ENCODE data around the gene TBC1D32.
"Not testable (repeated sequence)": the region's sequence is repeated elsewhere in the genome, so short reads cannot be mapped to it uniquely, and the experiment has no call there.

TBC1D32 gene

GRCh38 chr6:121334299-121335086 is at the start of gene TBC1D32:
Gene TBC1D32, minus strand, starts transcription at chr6:121334480. Its CDS starts 50 bp downstream, at chr6:121334430.
- peak; percentile 30 for FAIRE-seq
- peak; percentile 94 for DNase-seq (ENCODE audit: low spot score)

GRCh38 chr6:121383478-121383877 is 49.2 kb upstream of the TBC1D32 start:
- DNase-seq (ENCODE audit: low spot score) = no peak

GRCh38 chr6:121382467-121383121 is 48.3 kb upstream of the TBC1D32 start:
- FAIRE-seq = no peak
- DNase-seq (ENCODE audit: low spot score) = peak; percentile 10

More at GRCh38 chr6:121383478-121383877, 49.2 kb upstream of the TBC1D32 start:
- FAIRE-seq = no peak

GRCh38 chr6:121376411-121376810 is 42.1 kb upstream of the TBC1D32 start:
- no peak for DNase-seq (ENCODE audit: low spot score)
- no peak for FAIRE-seq

- not testable (repeated sequence) for FAIRE-seq; DNase-seq (ENCODE audit: low spot score)
These were observed 39.9 kb upstream of the TBC1D32 start for GRCh38 chr6:121374219-121374618.

GRCh38 chr6:121365536-121366521 is 31.5 kb upstream of the TBC1D32 start:
- DNase-seq (ENCODE audit: low spot score) (no peak), FAIRE-seq (no peak)

- no peak for FAIRE-seq
- no peak for DNase-seq (ENCODE audit: low spot score)
These were observed 22.3 kb upstream of the TBC1D32 start for GRCh38 chr6:121356575-121356974.

- no peak for DNase-seq (ENCODE audit: low spot score)
- FAIRE-seq = no peak
These were observed 20.5 kb upstream of the TBC1D32 start for GRCh38 chr6:121354764-121355163.

- DNase-seq (ENCODE audit: low spot score) (no peak), FAIRE-seq (no peak)
These were observed 18.7 kb upstream of the TBC1D32 start for GRCh38 chr6:121352941-121353340.

GRCh38 chr6:121351916-121352315 is 17.6 kb upstream of the TBC1D32 start:
- no peak for FAIRE-seq

GRCh38 chr6:121349596-121349995 is 15.3 kb upstream of the TBC1D32 start:
- no peak for DNase-seq (ENCODE audit: low spot score)
- FAIRE-seq = no peak

More at GRCh38 chr6:121351916-121352315, 17.6 kb upstream of the TBC1D32 start:
- no peak for DNase-seq (ENCODE audit: low spot score)

- DNase-seq (ENCODE audit: low spot score) (no peak), FAIRE-seq (no peak)
These were observed 13.2 kb upstream of the TBC1D32 start for GRCh38 chr6:121347484-121347883.

- FAIRE-seq = no peak
- DNase-seq (ENCODE audit: low spot score) = no peak
These were observed 10.3 kb upstream of the TBC1D32 start for GRCh38 chr6:121344539-121344938.

GRCh38 chr6:121339639-121340226 is 5.5 kb upstream of the TBC1D32 start:
- no peak for FAIRE-seq
- DNase-seq (ENCODE audit: low spot score) = no peak

GRCh38 chr6:121338956-121339355 is 4.7 kb upstream of the TBC1D32 start:
- DNase-seq (ENCODE audit: low spot score) (no peak), FAIRE-seq (no peak)

GRCh38 chr6:121338366-121338765 is 4.1 kb upstream of the TBC1D32 start:
- no peak for DNase-seq (ENCODE audit: low spot score)
- FAIRE-seq = no peak

- DNase-seq (ENCODE audit: low spot score) (no peak), FAIRE-seq (no peak)
These were observed 1.1 kb upstream of the TBC1D32 start for GRCh38 chr6:121335087-121336008.

GRCh38 chr6:121333694-121334093 is 586 bp downstream of the TBC1D32 start:
- FAIRE-seq; DNase-seq (ENCODE audit: low spot score): not testable (repeated sequence)

GRCh38 chr6:121333196-121333595 is 1.1 kb downstream of the TBC1D32 start:
- no peak for FAIRE-seq
- no peak for DNase-seq (ENCODE audit: low spot score)

GRCh38 chr6:121330516-121330915 is 3.8 kb downstream of the TBC1D32 start:
- FAIRE-seq = no peak
- no peak for DNase-seq (ENCODE audit: low spot score)
